Measurements from ENCODE around the gene SLC39A11. TPM values are rescaled to one million over a fixed set of nuclear protein-coding genes. Genes with fewer than 3 reads are reported as not detected.

The SLC39A11 gene, protein sequence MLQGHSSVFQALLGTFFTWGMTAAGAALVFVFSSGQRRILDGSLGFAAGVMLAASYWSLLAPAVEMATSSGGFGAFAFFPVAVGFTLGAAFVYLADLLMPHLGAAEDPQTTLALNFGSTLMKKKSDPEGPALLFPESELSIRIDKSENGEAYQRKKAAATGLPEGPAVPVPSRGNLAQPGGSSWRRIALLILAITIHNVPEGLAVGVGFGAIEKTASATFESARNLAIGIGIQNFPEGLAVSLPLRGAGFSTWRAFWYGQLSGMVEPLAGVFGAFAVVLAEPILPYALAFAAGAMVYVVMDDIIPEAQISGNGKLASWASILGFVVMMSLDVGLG
- total RNA-seq (2022; extraction: Qiagen RNA extraction; ENCODE audit: low read depth): 14.5 to 16.8 TPM (median 15.1 TPM) in 5 replicates

DNA sequence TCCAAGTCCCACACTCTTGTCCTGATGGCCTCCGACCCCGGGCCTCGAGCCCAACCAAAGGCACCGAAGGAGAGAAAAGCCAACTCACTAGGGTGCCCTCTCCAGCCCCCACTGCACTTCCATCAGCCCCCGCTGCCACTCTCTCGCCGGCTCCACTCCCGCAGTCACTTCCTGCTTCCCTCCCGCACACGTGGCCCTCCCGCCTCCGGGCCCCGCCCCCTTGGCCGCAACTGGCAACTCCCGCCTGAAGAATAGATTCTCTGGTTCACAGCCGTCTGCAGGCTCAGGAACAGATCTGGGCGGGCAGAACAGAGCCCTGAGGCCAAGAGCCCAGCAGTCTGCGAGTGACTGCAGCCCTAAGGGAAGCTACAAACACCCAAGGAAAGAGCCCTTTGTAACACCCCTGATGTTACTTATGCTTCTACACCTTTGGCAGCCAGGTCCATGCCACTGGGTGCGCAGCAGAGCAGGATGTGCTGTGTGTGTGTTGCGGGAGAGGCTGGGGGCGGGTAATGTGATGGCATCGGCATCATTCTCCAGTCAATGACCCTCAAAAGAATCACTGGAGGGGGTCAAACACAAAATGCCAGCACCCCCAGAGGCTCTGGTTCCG lies at the start of gene SLC39A11:
TSS of gene SLC39A11 (minus strand) at position 166 of the 613 bp plus-strand sequence. CDS start 3,924 bp downstream, outside the sequence.

Other genes starting within 250 kb of the SLC39A11 start
- 0.05 to 0.23 TPM (median 0.12 TPM) in 5 replicates for gene SSTR2, start 72.3 kb upstream of the SLC39A11 start, total RNA-seq (2022; extraction: Qiagen RNA extraction; ENCODE audit: low read depth)
- gene COG1, start 100.4 kb upstream of the SLC39A11 start, total RNA-seq (2022; extraction: Qiagen RNA extraction; ENCODE audit: low read depth): 19.4 to 23.3 TPM (median 20.6 TPM) in 5 replicates
- not detected in 5 replicates for gene CPSF4L, start 169.2 kb upstream of the SLC39A11 start, total RNA-seq (2022; extraction: Qiagen RNA extraction; ENCODE audit: low read depth)
- 63.9 to 82.3 TPM (median 76.0 TPM) in 5 replicates for gene CDC42EP4, start 219.3 kb upstream of the SLC39A11 start, total RNA-seq (2022; extraction: Qiagen RNA extraction; ENCODE audit: low read depth)